ENCODE results near the gene KCNIP4. TPM values are rescaled to one million over a fixed set of nuclear protein-coding genes. Genes with fewer than 3 reads are reported as not detected.
"Not testable (repeated sequence)": the region's sequence is repeated elsewhere in the genome, so short reads cannot be mapped to it uniquely, and the experiment has no call there.

The KCNIP4 gene
- total and polyA plus RNA-seq, 8 donors, result 0.05 TPM; not detected in 7

DNA sequence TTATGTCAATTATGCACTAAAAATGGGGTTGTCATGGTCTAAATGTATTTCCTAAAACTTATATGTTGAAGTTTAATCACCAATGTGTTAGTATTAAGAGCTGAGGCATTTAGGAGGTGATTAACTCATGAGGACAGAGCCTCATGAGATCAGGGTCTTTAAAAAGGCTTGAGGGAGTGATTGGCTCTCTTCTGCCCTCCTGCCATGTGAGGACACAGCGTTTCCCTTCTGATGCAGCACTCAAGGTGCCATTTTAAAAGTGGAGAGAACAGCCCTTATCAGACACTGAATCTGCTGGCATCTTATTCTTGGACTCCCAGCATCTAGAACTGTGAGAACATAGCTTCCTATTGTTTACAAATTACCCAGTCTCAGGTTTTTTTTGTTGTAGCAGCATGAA is 581.7 kb downstream of the KCNIP4 start:
- no peaks in the 10 kb centered on the region for H3K9me3 ChIP-seq
- H3K4me1 ChIP-seq, result no peaks in the 10 kb centered on the region
- FAIRE-seq (no peak), DNase-seq (no peak), ATAC-seq (no peak)
- H3K4me3 ChIP-seq, result no peak overlapping the region
- no peaks in the 10 kb centered on the region for H3K27me3 ChIP-seq
- WGBS, 2 donors, result 22 to 38% methylated on average over 1 of the region's 1 CpG
- intact Hi-C loops (cut with DNase I), result no loop called here
- no peak overlapping the region for H3K27ac ChIP-seq
- TF ChIP-seq, protein P1, sequence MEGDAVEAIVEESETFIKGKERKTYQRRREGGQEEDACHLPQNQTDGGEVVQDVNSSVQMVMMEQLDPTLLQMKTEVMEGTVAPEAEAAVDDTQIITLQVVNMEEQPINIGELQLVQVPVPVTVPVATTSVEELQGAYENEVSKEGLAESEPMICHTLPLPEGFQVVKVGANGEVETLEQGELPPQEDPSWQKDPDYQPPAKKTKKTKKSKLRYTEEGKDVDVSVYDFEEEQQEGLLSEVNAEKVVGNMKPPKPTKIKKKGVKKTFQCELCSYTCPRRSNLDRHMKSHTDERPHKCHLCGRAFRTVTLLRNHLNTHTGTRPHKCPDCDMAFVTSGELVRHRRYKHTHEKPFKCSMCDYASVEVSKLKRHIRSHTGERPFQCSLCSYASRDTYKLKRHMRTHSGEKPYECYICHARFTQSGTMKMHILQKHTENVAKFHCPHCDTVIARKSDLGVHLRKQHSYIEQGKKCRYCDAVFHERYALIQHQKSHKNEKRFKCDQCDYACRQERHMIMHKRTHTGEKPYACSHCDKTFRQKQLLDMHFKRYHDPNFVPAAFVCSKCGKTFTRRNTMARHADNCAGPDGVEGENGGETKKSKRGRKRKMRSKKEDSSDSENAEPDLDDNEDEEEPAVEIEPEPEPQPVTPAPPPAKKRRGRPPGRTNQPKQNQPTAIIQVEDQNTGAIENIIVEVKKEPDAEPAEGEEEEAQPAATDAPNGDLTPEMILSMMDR (IDR thresholded peaks at IDR 0.05), result no peak
- H3K36me3 ChIP-seq, result no peaks in the 10 kb centered on the region

DNA sequence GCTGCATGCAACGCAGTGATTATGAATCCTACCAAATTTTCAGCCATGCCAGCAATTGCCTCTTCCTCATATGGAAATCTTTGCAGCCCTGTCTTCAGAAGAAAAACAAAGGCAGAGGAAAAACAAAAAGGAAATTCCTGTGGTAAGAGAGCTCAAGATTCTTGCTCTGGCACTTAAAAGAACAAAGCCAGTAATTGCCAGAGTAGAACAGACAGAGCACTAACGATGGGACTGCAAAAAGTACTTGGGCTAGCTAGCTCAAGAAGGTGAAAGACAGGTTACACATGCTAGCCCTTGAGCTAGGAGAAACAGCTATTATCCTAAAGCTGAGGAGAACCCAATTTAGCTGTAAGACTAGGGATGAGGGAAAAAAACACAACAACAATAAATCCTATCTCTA is 582.3 kb downstream of the KCNIP4 start:
- WGBS, 2 donors, result 29 to 37% methylated on average over 2 of the region's 2 CpGs
- intact Hi-C loops (cut with DNase I), result no loop called here
- no peak for DNase-seq
- Histone ChIP-seq H3K27me3 (no peaks in the 10 kb centered on the region), H3K4me1 (no peaks in the 10 kb centered on the region), H3K4me3 (no peak overlapping the region), H3K27ac (no peak overlapping the region), H3K9me3 (no peaks in the 10 kb centered on the region), H3K36me3 (no peaks in the 10 kb centered on the region)
- ATAC-seq, result no peak
- FAIRE-seq, result no peak
- TF ChIP-seq, protein P1 (IDR thresholded peaks at IDR 0.05), result no peak

DNA sequence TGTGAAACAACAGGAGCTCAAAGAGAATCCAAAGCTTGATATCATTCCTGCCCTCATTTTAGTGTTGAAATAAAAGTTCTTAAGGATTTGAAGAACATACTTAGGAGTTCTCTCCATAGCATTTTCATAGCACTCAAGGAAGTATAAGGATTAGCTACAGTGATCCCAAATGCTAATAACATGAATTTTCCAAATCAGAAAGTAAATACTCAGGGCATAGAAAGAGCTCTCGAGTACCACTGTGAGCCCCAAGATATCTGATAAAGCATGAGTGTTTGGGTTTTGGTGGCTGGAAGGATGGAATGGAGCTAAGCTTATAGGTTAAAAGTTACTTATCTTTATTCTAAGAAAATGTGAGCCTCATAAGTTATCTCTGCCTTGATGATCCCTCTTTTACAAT is 584.9 kb downstream of the KCNIP4 start:
- ATAC-seq (no peak), FAIRE-seq (no peak), DNase-seq (no peak)
- Histone ChIP-seq H3K4me1 (no peaks in the 10 kb centered on the region), H3K9me3 (no peaks in the 10 kb centered on the region), H3K36me3 (no peaks in the 10 kb centered on the region), H3K27ac (no peak overlapping the region), H3K27me3 (no peaks in the 10 kb centered on the region), H3K4me3 (no peak overlapping the region)
- WGBS, 2 donors, result 70 to 71% methylated on average over 1 of the region's 1 CpG
- intact Hi-C loops (cut with DNase I), result no loop called here
- TF ChIP-seq, protein P1 (IDR thresholded peaks at IDR 0.05), result no peak

DNA sequence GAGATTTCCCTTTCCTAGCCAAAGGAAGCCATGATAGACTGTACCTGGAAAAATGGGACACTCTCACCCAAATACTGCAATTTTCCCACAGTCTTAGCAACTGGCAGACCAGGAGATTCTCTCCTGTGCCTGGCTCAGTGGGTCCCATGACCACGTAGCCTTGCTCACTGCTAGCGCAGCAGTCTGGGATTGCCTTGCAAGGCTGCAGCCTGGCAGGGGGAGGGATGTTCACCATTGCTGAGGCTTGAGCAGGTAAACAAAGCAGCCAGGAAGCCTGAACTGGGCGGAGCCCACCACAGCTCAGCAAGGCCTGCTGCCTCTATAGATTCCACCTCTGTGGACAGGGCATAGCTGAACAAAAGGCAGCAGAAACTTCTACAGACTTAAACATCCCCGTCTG is 596.2 kb downstream of the KCNIP4 start:
- H3K36me3 ChIP-seq; FAIRE-seq; H3K27ac ChIP-seq; H3K9me3 ChIP-seq; ATAC-seq; intact Hi-C loops (cut with DNase I); H3K4me3 ChIP-seq; H3K4me1 ChIP-seq; H3K27me3 ChIP-seq: not testable (repeated sequence)
- peak in 1 of 6 donors; percentile 34 for DNase-seq
- 65 to 73% methylated on average over 4 of the region's 4 CpGs for WGBS, 2 donors

DNA sequence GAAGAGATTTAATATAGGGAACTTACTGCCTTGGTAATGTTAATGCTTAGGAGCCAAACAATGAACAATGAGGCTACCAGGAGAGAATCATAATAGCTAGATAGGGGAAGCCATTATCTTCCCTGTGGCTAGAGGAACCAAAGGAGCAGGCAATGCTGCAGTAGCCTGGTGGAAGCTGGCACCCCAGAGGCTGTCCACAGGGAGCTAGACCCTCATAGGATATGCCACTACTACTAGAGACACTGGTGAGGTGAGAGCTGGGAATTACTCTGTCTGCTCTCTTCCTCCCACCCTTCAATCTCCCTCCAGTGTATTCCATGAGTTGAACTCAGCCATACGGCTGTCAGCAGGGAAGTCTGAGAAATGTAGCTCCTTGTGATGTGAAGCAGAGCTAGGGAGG is 601.4 kb downstream of the KCNIP4 start:
- H3K27me3 ChIP-seq, result no peaks in the 10 kb centered on the region
- no peak for DNase-seq
- no peaks in the 10 kb centered on the region for H3K4me1 ChIP-seq
- TF ChIP-seq, protein P1 (IDR thresholded peaks at IDR 0.05), result no peak
- H3K4me3 ChIP-seq, result no peak overlapping the region
- H3K27ac ChIP-seq, result no peak overlapping the region
- no peak for FAIRE-seq
- WGBS, 2 donors, result 17 to 27% methylated on average over 1 of the region's 1 CpG
- H3K9me3 ChIP-seq, result peaks cover 0 to 4% (median 0%) of the 10 kb centered on the region in 4 donors
- intact Hi-C loops (cut with DNase I), result no loop called here
- ATAC-seq, result no peak
- no peaks in the 10 kb centered on the region for H3K36me3 ChIP-seq

Measured in pancreas (tissue), 10 donors.